Measurements from ENCODE around the gene TMEM54.

DNA sequence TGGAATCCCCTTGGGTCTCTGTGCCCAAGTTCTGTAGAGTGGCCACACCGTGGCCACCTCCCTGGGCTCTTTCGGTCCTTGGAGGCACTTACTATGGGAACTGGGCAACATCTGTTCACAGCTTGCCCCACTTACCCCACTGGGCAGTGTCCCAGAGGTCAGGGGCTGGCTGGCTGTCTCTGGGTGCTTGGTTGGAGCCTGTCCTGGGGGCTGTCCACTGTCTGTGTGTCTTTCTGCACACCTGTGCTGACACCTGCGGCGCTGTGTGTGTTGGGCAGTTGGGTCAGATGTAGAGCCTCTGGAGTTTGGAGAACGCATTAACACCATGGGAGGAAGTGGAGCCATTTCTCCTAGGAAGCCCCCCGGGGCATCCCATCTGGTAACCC is 1.3 kb upstream of the TMEM54 start:
- TF ChIP-seq, protein P1, sequence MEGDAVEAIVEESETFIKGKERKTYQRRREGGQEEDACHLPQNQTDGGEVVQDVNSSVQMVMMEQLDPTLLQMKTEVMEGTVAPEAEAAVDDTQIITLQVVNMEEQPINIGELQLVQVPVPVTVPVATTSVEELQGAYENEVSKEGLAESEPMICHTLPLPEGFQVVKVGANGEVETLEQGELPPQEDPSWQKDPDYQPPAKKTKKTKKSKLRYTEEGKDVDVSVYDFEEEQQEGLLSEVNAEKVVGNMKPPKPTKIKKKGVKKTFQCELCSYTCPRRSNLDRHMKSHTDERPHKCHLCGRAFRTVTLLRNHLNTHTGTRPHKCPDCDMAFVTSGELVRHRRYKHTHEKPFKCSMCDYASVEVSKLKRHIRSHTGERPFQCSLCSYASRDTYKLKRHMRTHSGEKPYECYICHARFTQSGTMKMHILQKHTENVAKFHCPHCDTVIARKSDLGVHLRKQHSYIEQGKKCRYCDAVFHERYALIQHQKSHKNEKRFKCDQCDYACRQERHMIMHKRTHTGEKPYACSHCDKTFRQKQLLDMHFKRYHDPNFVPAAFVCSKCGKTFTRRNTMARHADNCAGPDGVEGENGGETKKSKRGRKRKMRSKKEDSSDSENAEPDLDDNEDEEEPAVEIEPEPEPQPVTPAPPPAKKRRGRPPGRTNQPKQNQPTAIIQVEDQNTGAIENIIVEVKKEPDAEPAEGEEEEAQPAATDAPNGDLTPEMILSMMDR (IDR thresholded peaks at IDR 0.05; ENCODE audit: low read length) = no peak
- TF ChIP-seq EZH2 (optimal IDR thresholded peaks at IDR 0.05; ENCODE audit: low read depth, low read length) (no peak), EZH2phosphoT487 (IDR thresholded peaks at IDR 0.05; ENCODE audit: low read length) (no peak)

All from MM.1S (cell line).